ENCODE data around the gene PROKR1. TPM values are rescaled to one million over a fixed set of nuclear protein-coding genes. Genes with fewer than 3 reads are reported as not detected.

The PROKR1 gene
- total and polyA plus RNA-seq, 2 donors (not counting 1 experiment from before 2014, with no cell fraction given): not detected

- Histone ChIP-seq H3K27me3 (ENCODE audit: control insufficient read depth, insufficient read depth, low read length) (no peaks in the 10 kb centered on the region), H3K4me3 (replicated peaks in 1 of 4; ENCODE audit: control extremely low read depth in 1 of 4, insufficient read depth in 1 of 4, low read depth in 3 of 4, low read length in 4 of 4) (no peak overlapping the region), H3K79me2 (ENCODE audit: control insufficient read depth, insufficient read depth, low read length) (no peaks in the 10 kb centered on the region), H3K4me2 (ENCODE audit: extremely low read depth, insufficient read depth, low read length) (no peak overlapping the region), H4K20me1 (ENCODE audit: control insufficient read depth, extremely low read depth, insufficient read depth, low read length) (no peaks in the 10 kb centered on the region), H3K27ac (ENCODE audit: insufficient read depth, low read length) (no peak overlapping the region), H2AFZ (ENCODE audit: low read length) (no peak overlapping the region), H3K36me3 (ENCODE audit: control insufficient read depth, insufficient read depth, low read length) (no peaks in the 10 kb centered on the region), H3K9me3 (ENCODE audit: control insufficient read depth, insufficient read depth, low read depth, low read length) (no peaks in the 10 kb centered on the region), H3K9ac (ENCODE audit: insufficient read depth, low read length) (no peak overlapping the region), H3K4me1 (ENCODE audit: control insufficient read depth, extremely low read depth, insufficient read depth, low read length) (no peaks in the 10 kb centered on the region)
- DNase-seq (ENCODE audit: low read depth in 2 of 2): no peak
- TF ChIP-seq EZH2 (IDR thresholded peaks at IDR 0.05; ENCODE audit: low read length, missing control alignments): no peak
- TF ChIP-seq CTCF (conservative IDR thresholded peaks at IDR 0.05 in 1 of 2, IDR thresholded peaks at IDR 0.05 in 1 of 2; ENCODE audit: low read depth in 1 of 2, low read length in 2 of 2): no peak
These were observed 50.6 kb downstream of the PROKR1 start for GRCh38 chr2:68693951-68694350.

GRCh38 chr2:68695971-68696370 is 52.6 kb downstream of the PROKR1 start:
- H3K9me3 ChIP-seq (ENCODE audit: control insufficient read depth, insufficient read depth, low read depth, low read length): no peaks in the 10 kb centered on the region
- TF ChIP-seq EZH2 (IDR thresholded peaks at IDR 0.05; ENCODE audit: low read length, missing control alignments): no peak
- TF ChIP-seq CTCF (conservative IDR thresholded peaks at IDR 0.05 in 1 of 2, IDR thresholded peaks at IDR 0.05 in 1 of 2; ENCODE audit: low read depth in 1 of 2, low read length in 2 of 2): no peak
- H3K36me3 ChIP-seq (ENCODE audit: control insufficient read depth, insufficient read depth, low read length): no peaks in the 10 kb centered on the region
- H3K27me3 ChIP-seq (ENCODE audit: control insufficient read depth, insufficient read depth, low read length): peaks cover 3% of the 10 kb centered on the region
- no peak overlapping the region for H3K4me2 ChIP-seq (ENCODE audit: extremely low read depth, insufficient read depth, low read length)
- H4K20me1 ChIP-seq (ENCODE audit: control insufficient read depth, extremely low read depth, insufficient read depth, low read length): no peaks in the 10 kb centered on the region
- H3K27ac ChIP-seq (ENCODE audit: insufficient read depth, low read length): no peak overlapping the region
- DNase-seq (ENCODE audit: low read depth in 2 of 2): no peak
- no peak overlapping the region for H3K4me3 ChIP-seq (replicated peaks in 1 of 4; ENCODE audit: control extremely low read depth in 1 of 4, insufficient read depth in 1 of 4, low read depth in 3 of 4, low read length in 4 of 4)
- H3K79me2 ChIP-seq (ENCODE audit: control insufficient read depth, insufficient read depth, low read length): no peaks in the 10 kb centered on the region
- no peak overlapping the region for H3K9ac ChIP-seq (ENCODE audit: insufficient read depth, low read length)
- no peak overlapping the region for H2AFZ ChIP-seq (ENCODE audit: low read length)
- no peaks in the 10 kb centered on the region for H3K4me1 ChIP-seq (ENCODE audit: control insufficient read depth, extremely low read depth, insufficient read depth, low read length)

- H4K20me1 ChIP-seq (ENCODE audit: control insufficient read depth, extremely low read depth, insufficient read depth, low read length): no peaks in the 10 kb centered on the region
- H3K9ac ChIP-seq (ENCODE audit: insufficient read depth, low read length): no peak overlapping the region
- no peak for DNase-seq (ENCODE audit: low read depth in 2 of 2)
- H3K9me3 ChIP-seq (ENCODE audit: control insufficient read depth, insufficient read depth, low read depth, low read length): no peaks in the 10 kb centered on the region
- no peak for TF ChIP-seq EZH2 (IDR thresholded peaks at IDR 0.05; ENCODE audit: low read length, missing control alignments)
- no peak for TF ChIP-seq CTCF (conservative IDR thresholded peaks at IDR 0.05 in 1 of 2, IDR thresholded peaks at IDR 0.05 in 1 of 2; ENCODE audit: low read depth in 1 of 2, low read length in 2 of 2)
- H3K27me3 ChIP-seq (ENCODE audit: control insufficient read depth, insufficient read depth, low read length): peaks cover 3% of the 10 kb centered on the region
- H3K36me3 ChIP-seq (ENCODE audit: control insufficient read depth, insufficient read depth, low read length): no peaks in the 10 kb centered on the region
- H3K4me3 ChIP-seq (replicated peaks in 1 of 4; ENCODE audit: control extremely low read depth in 1 of 4, insufficient read depth in 1 of 4, low read depth in 3 of 4, low read length in 4 of 4): no peak overlapping the region
- H3K27ac ChIP-seq (ENCODE audit: insufficient read depth, low read length): no peak overlapping the region
- H3K79me2 ChIP-seq (ENCODE audit: control insufficient read depth, insufficient read depth, low read length): no peaks in the 10 kb centered on the region
- H3K4me2 ChIP-seq (ENCODE audit: extremely low read depth, insufficient read depth, low read length): no peak overlapping the region
- H3K4me1 ChIP-seq (ENCODE audit: control insufficient read depth, extremely low read depth, insufficient read depth, low read length): no peaks in the 10 kb centered on the region
- H2AFZ ChIP-seq (ENCODE audit: low read length): no peak overlapping the region
These were observed 53.2 kb downstream of the PROKR1 start for GRCh38 chr2:68696554-68696953.

Data from fibroblast of lung (primary cell).